ENCODE data around the gene HSPBP1. TPM values are rescaled to one million over a fixed set of nuclear protein-coding genes. Genes with fewer than 3 reads are reported as not detected.

Gene HSPBP1
- polyA plus RNA-seq, 1 donor from 2014 or later = 61.1 TPM

DNA sequence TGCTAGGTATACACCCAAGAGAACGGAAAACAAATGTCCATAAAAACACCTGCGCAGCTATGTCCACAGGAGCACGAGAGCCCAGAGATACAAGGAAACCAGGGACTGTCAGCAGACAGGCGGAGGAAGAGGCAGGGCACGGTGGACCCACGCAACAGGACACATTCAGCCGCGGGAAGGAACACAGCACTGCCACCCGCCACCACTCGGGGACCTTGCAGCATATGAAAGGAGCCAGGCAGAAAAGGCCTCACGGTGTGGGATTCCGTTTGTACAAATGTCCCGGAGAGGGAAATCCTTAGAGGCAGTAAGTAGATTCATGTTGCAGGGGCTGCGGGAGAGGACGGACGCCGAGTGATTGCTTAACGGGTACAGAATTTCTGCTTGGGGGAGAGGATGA lies 7.8 kb downstream of the HSPBP1 start:
- Histone ChIP-seq H3K9me3 (ENCODE audit: low read length) (no peaks in the 10 kb centered on the region), H3F3A (ENCODE audit: insufficient read depth, low read length, poor library complexity, severe bottlenecking) (no peaks in the 10 kb centered on the region), H3K27ac (ENCODE audit: low read length) (no peak overlapping the region), H4K20me1 (ENCODE audit: insufficient read depth) (no peaks in the 10 kb centered on the region), H3K79me2 (replicated peaks; ENCODE audit: insufficient read depth, low read length) (no peaks in the 10 kb centered on the region), H3K27me3 (ENCODE audit: insufficient read depth, low read depth, low read length) (no peaks in the 10 kb centered on the region), H3K4me3 (ENCODE audit: low read length) (no peak overlapping the region), H3K9me2 (ENCODE audit: insufficient read depth, low read length) (no peaks in the 10 kb centered on the region), H2AFZ (ENCODE audit: low read depth, low read length) (no peak overlapping the region), H3K9ac (ENCODE audit: low read length) (no peak overlapping the region), H3K36me3 (ENCODE audit: insufficient read depth, low read length) (no peaks in the 10 kb centered on the region), H3K4me2 (ENCODE audit: low read length) (no peak overlapping the region)
- TF ChIP-seq POLR2AphosphoS5 (IDR thresholded peaks at IDR 0.05) (no peak), TAF1 (IDR thresholded peaks at IDR 0.05; ENCODE audit: low read depth) (no peak), EP300 (conservative IDR thresholded peaks at IDR 0.05; ENCODE audit: poor library complexity, severe bottlenecking) (no peak), MXI1 (conservative IDR thresholded peaks at IDR 0.05; ENCODE audit: poor library complexity, severe bottlenecking) (no peak), SMC3 (conservative IDR thresholded peaks at IDR 0.05; ENCODE audit: poor library complexity) (no peak), RAD21 (conservative IDR thresholded peaks at IDR 0.05) (no peak), EZH2 (IDR thresholded peaks at IDR 0.05; ENCODE audit: borderline replicate concordance, insufficient read depth, low read length, poor library complexity, severe bottlenecking) (no peak)
- TF ChIP-seq, protein P1, sequence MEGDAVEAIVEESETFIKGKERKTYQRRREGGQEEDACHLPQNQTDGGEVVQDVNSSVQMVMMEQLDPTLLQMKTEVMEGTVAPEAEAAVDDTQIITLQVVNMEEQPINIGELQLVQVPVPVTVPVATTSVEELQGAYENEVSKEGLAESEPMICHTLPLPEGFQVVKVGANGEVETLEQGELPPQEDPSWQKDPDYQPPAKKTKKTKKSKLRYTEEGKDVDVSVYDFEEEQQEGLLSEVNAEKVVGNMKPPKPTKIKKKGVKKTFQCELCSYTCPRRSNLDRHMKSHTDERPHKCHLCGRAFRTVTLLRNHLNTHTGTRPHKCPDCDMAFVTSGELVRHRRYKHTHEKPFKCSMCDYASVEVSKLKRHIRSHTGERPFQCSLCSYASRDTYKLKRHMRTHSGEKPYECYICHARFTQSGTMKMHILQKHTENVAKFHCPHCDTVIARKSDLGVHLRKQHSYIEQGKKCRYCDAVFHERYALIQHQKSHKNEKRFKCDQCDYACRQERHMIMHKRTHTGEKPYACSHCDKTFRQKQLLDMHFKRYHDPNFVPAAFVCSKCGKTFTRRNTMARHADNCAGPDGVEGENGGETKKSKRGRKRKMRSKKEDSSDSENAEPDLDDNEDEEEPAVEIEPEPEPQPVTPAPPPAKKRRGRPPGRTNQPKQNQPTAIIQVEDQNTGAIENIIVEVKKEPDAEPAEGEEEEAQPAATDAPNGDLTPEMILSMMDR (IDR thresholded peaks at IDR 0.05; ENCODE audit: poor library complexity, severe bottlenecking) = no peak
- TF ChIP-seq, protein P2, sequence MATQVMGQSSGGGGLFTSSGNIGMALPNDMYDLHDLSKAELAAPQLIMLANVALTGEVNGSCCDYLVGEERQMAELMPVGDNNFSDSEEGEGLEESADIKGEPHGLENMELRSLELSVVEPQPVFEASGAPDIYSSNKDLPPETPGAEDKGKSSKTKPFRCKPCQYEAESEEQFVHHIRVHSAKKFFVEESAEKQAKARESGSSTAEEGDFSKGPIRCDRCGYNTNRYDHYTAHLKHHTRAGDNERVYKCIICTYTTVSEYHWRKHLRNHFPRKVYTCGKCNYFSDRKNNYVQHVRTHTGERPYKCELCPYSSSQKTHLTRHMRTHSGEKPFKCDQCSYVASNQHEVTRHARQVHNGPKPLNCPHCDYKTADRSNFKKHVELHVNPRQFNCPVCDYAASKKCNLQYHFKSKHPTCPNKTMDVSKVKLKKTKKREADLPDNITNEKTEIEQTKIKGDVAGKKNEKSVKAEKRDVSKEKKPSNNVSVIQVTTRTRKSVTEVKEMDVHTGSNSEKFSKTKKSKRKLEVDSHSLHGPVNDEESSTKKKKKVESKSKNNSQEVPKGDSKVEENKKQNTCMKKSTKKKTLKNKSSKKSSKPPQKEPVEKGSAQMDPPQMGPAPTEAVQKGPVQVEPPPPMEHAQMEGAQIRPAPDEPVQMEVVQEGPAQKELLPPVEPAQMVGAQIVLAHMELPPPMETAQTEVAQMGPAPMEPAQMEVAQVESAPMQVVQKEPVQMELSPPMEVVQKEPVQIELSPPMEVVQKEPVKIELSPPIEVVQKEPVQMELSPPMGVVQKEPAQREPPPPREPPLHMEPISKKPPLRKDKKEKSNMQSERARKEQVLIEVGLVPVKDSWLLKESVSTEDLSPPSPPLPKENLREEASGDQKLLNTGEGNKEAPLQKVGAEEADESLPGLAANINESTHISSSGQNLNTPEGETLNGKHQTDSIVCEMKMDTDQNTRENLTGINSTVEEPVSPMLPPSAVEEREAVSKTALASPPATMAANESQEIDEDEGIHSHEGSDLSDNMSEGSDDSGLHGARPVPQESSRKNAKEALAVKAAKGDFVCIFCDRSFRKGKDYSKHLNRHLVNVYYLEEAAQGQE (IDR thresholded peaks at IDR 0.05; ENCODE audit: borderline replicate concordance) = no peak

DNA sequence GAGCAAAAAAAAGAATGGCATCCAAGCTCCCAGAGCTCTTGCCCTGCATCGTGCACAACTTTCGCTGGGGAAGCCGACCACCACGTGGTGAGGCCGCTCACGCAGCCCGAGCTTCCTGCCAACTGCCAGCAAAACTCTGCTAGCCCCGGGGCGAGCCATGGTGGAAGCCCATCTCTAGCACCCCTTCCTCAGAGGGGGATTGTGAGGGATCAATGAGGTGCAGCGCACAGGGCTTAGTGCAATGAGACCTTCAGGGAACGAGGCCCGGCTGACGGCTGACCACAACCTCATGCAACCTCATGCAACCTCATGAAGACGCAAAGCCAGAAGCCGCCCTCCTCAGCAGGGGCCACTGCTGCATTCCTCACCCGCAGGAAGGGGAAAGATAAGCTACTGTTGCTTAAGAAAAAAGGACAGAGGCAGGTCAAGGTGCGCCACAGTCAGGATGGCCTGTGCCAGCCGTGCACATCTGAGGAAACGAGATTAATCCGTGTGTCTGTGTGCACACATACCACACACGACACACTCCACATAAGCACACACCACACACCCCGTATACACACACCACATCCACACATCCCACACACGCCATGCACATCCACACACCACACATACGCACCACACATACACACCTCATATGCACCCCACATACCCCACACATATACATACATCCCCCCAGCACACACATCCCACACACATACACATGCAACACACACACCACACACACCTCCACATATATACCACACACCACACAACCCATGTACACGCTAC lies 9.6 kb downstream of the HSPBP1 start:
- Histone ChIP-seq H3K27ac (ENCODE audit: low read length) (no peak overlapping the region), H3K4me3 (ENCODE audit: low read length) (no peak overlapping the region), H2AFZ (ENCODE audit: low read depth, low read length) (no peak overlapping the region), H3K27me3 (ENCODE audit: insufficient read depth, low read depth, low read length) (no peaks in the 10 kb centered on the region), H4K20me1 (ENCODE audit: insufficient read depth) (no peaks in the 10 kb centered on the region), H3K79me2 (replicated peaks; ENCODE audit: insufficient read depth, low read length) (no peaks in the 10 kb centered on the region), H3K9me2 (ENCODE audit: insufficient read depth, low read length) (no peaks in the 10 kb centered on the region), H3K4me2 (ENCODE audit: low read length) (no peak overlapping the region), H3K36me3 (ENCODE audit: insufficient read depth, low read length) (no peaks in the 10 kb centered on the region), H3K9ac (ENCODE audit: low read length) (no peak overlapping the region), H3K9me3 (ENCODE audit: low read length) (no peaks in the 10 kb centered on the region), H3F3A (ENCODE audit: insufficient read depth, low read length, poor library complexity, severe bottlenecking) (no peaks in the 10 kb centered on the region)
- no peak for TF ChIP-seq EP300 (conservative IDR thresholded peaks at IDR 0.05; ENCODE audit: poor library complexity, severe bottlenecking)
- TF ChIP-seq MXI1 (conservative IDR thresholded peaks at IDR 0.05; ENCODE audit: poor library complexity, severe bottlenecking) = no peak
- TF ChIP-seq EZH2 (IDR thresholded peaks at IDR 0.05; ENCODE audit: borderline replicate concordance, insufficient read depth, low read length, poor library complexity, severe bottlenecking) = no peak
- TF ChIP-seq, protein P2 (IDR thresholded peaks at IDR 0.05; ENCODE audit: borderline replicate concordance) = no peak
- TF ChIP-seq, protein P1 (IDR thresholded peaks at IDR 0.05; ENCODE audit: poor library complexity, severe bottlenecking) = no peak
- no peak for TF ChIP-seq POLR2AphosphoS5 (IDR thresholded peaks at IDR 0.05)
- TF ChIP-seq RAD21 (conservative IDR thresholded peaks at IDR 0.05) = no peak
- no peak for TF ChIP-seq SMC3 (conservative IDR thresholded peaks at IDR 0.05; ENCODE audit: poor library complexity)

Data from neural cell (in vitro differentiated cells).